Esophagus squamous epithelium (tissue), 5 donors: ENCODE results near the gene SLIT1. TPM values are rescaled to one million over a fixed set of nuclear protein-coding genes. Genes with fewer than 3 reads are reported as not detected.

Source experiments
- DNase-seq: peaks from one replicate; lab custom pipeline; 2025; lab: John Stamatoyannopoulos, UW
- H3K27ac ChIP-seq, 4 donors: fragments of 200-600 bp; sonication (generic); one replicate each; pipeline ENCODE4 v1.5.1; 2016 to 2019; ENCODE audit warnings: mild to moderate bottlenecking in 1 of 4
- H3K27me3 ChIP-seq, 4 donors: fragments of 200-600 bp; sonication (generic); 1 replicate in 3 of 4; 2 replicates in 1 of 4; pipeline versions ENCODE4 v1.5.1 to v1.6.0; 2017 to 2021; ENCODE audit warnings: antibody characterized with exemption in 1 of 4
- H3K36me3 ChIP-seq, 3 donors: fragments of 200-600 bp; sonication (generic); one replicate each; pipeline ENCODE4 v1.5.1; 2016 to 2019
- H3K4me1 ChIP-seq, 3 donors: fragments of 200-600 bp; sonication (generic); one replicate each; pipeline ENCODE4 v1.5.1; 2017 to 2019
- H3K4me3 ChIP-seq, 4 donors: fragments of 200-600 bp; sonication (generic); 1 replicate in 3 of 4; 2 replicates in 1 of 4; pipeline ENCODE4 v1.5.1; 2016 to 2019; ENCODE audit warnings: mild to moderate bottlenecking in 2 of 4, moderate library complexity in 1 of 4
- H3K9me3 ChIP-seq, 3 donors: fragments of 200-600 bp; sonication (generic); one replicate each; pipeline ENCODE4 v1.5.1; 2016 to 2019
- POLR2A ChIP-seq, 4 donors: fragments of 450-650 bp; IDR thresholded peaks; one replicate each; pipeline ENCODE4 v1.6.1; 2017; ENCODE audit warnings: antibody characterized with exemption in 4 of 4, mild to moderate bottlenecking in 4 of 4, moderate library complexity in 3 of 4
- WGBS, 2 donors: methylation state at CpG; one replicate each; pipeline ENCODE4 v1.1.5; 2018; 5-methylcytosine and 5-hydroxymethylcytosine counted together
- intact Hi-C: fragments of 100-400 bp; cut with DNase I; formaldehyde crosslinking; loops from one replicate; pipeline ENCODE4 v1.15.0; 2022
- total RNA-seq, 4 donors: library from RNA; depleted of rRNA; stranded (reverse); fragments of >200 nt; gene quantifications; one replicate each; pipeline ENCODE4 v1.1.0, GENCODE V29; 2016
- TF ChIP-seq, protein P1 (sequence below), 6 experiments: fragments of 450-650 bp in 4 of 6; fragments of 200-600 bp in 2 of 6; sonication (generic) in 2 of 6; IDR thresholded peaks; one replicate each; pipeline ENCODE4 v1.5.1; 2016 to 2019; ENCODE audit warnings: antibody characterized with exemption in 6 of 6, mild to moderate bottlenecking in 4 of 6, moderate library complexity in 4 of 6
- donor health status: DM: yes; HTN: yes; CAD: no.

SLIT1 gene
- total RNA-seq, 4 donors from 2014 or later = not detected

GRCh38 chr10:97175586-97175985 lies 10.2 kb downstream of the SLIT1 start:
- WGBS, 2 donors = 83 to 92% methylated on average over 3 to 4 of the region's 4 CpGs
- Histone ChIP-seq H3K27ac (no peak overlapping the region), H3K27me3 (peaks cover 0 to 86% (median 2%) of the 10 kb centered on the region in 4 donors), H3K4me3 (no peak overlapping the region), H3K9me3 (no peaks in the 10 kb centered on the region), H3K4me1 (peaks cover 0 to 8% (median 0%) of the 10 kb centered on the region in 3 donors), H3K36me3 (no peaks in the 10 kb centered on the region)
- DNase-seq = no peak
- TF ChIP-seq, protein P1, sequence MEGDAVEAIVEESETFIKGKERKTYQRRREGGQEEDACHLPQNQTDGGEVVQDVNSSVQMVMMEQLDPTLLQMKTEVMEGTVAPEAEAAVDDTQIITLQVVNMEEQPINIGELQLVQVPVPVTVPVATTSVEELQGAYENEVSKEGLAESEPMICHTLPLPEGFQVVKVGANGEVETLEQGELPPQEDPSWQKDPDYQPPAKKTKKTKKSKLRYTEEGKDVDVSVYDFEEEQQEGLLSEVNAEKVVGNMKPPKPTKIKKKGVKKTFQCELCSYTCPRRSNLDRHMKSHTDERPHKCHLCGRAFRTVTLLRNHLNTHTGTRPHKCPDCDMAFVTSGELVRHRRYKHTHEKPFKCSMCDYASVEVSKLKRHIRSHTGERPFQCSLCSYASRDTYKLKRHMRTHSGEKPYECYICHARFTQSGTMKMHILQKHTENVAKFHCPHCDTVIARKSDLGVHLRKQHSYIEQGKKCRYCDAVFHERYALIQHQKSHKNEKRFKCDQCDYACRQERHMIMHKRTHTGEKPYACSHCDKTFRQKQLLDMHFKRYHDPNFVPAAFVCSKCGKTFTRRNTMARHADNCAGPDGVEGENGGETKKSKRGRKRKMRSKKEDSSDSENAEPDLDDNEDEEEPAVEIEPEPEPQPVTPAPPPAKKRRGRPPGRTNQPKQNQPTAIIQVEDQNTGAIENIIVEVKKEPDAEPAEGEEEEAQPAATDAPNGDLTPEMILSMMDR (IDR thresholded peaks at IDR 0.05) = no peak
- TF ChIP-seq POLR2A (IDR thresholded peaks at IDR 0.05) = no peak
- intact Hi-C loops = no loop called here

- no peak for DNase-seq
- Histone ChIP-seq H3K4me3 (no peak overlapping the region), H3K4me1 (peaks cover 0 to 7% (median 0%) of the 10 kb centered on the region in 3 donors), H3K27ac (no peak overlapping the region), H3K36me3 (no peaks in the 10 kb centered on the region), H3K27me3 (peaks cover 0 to 86% (median 2%) of the 10 kb centered on the region in 4 donors), H3K9me3 (no peaks in the 10 kb centered on the region)
- TF ChIP-seq, protein P1 (IDR thresholded peaks at IDR 0.05) = no peak
- no peak for TF ChIP-seq POLR2A (IDR thresholded peaks at IDR 0.05)
- intact Hi-C loops = no loop called here
These were observed 10.8 kb downstream of the SLIT1 start for GRCh38 chr10:97174941-97175340.

DNA sequence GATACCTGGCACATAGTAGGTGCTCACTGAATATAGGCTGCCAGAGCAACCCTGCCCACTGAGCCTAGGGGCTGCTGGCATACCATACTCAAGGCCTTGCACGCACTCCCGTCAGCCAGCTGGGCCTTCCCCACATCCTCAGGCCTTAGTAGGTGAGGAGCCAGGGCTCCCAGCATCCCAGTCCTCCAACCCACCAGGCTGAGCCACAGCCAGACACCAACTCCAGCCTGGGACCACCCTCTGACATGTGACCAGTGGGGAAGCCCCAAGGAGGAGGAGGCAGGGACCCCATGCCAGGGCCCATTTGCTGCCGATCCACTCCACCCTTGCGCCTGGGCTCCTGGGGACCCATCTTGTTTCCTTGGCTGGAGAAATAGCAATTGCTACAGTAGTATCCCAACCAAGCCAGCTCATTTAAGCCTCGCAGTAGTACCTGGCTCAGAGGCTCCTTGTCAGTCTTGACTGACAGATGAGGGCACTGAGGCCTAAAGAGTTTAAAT lies 11.4 kb downstream of the SLIT1 start:
- Histone ChIP-seq H3K4me1 (peaks cover 0 to under 1% (median 0%) of the 10 kb centered on the region in 3 donors), H3K9me3 (no peaks in the 10 kb centered on the region), H3K4me3 (no peak overlapping the region), H3K27me3 (peaks cover 0 to 86% (median 0%) of the 10 kb centered on the region in 4 donors), H3K36me3 (no peaks in the 10 kb centered on the region), H3K27ac (no peak overlapping the region)
- DNase-seq = no peak
- WGBS, 2 donors = 85 to 92% methylated on average over 4 to 5 of the region's 5 CpGs
- intact Hi-C loops = no loop called here
- TF ChIP-seq, protein P1 (IDR thresholded peaks at IDR 0.05) = no peak
- TF ChIP-seq POLR2A (IDR thresholded peaks at IDR 0.05) = no peak

- no peaks in the 10 kb centered on the region for H3K4me1 ChIP-seq
- H3K9me3 ChIP-seq = no peaks in the 10 kb centered on the region
- H3K36me3 ChIP-seq = no peaks in the 10 kb centered on the region
- H3K27me3 ChIP-seq = peaks cover 0 to 79% (median 0%) of the 10 kb centered on the region in 4 donors
- WGBS, 2 donors = 51 to 88% methylated on average over 2 to 5 of the region's 6 CpGs
- no peak for DNase-seq
- intact Hi-C loops = no loop called here
- no peak overlapping the region for H3K27ac ChIP-seq
- TF ChIP-seq, protein P1 (IDR thresholded peaks at IDR 0.05) = no peak
- TF ChIP-seq POLR2A (IDR thresholded peaks at IDR 0.05) = no peak
- no peak overlapping the region for H3K4me3 ChIP-seq
These were observed 12.7 kb downstream of the SLIT1 start for GRCh38 chr10:97173036-97173435.

- Histone ChIP-seq H3K9me3 (no peaks in the 10 kb centered on the region), H3K27ac (no peak overlapping the region), H3K4me1 (no peaks in the 10 kb centered on the region), H3K4me3 (no peak overlapping the region), H3K36me3 (no peaks in the 10 kb centered on the region), H3K27me3 (peaks cover 0 to 60% (median 0%) of the 10 kb centered on the region in 4 donors)
- no peak for DNase-seq
- intact Hi-C loops = no loop called here
- WGBS, 2 donors = 54 to 56% methylated on average over 11 to 13 of the region's 13 CpGs
- TF ChIP-seq POLR2A (IDR thresholded peaks at IDR 0.05) = no peak
- TF ChIP-seq, protein P1 (IDR thresholded peaks at IDR 0.05) = no peak
These were observed 14.8 kb downstream of the SLIT1 start for GRCh38 chr10:97171001-97171400.
